Measurements from ENCODE around the gene CD8B2.
"Not testable (repeated sequence)": the region's sequence is repeated elsewhere in the genome, so short reads cannot be mapped to it uniquely, and the experiment has no call there.

CD8B2 gene

GRCh38 chr2:106486551-106487385 is at the start of gene CD8B2:
CD8B2 (plus strand) TSS chr2:106487364; CDS start chr2:106487427, 63 bp downstream.
- not testable (repeated sequence) for DNase-seq

GRCh38 chr2:106461882-106462281 is 25.3 kb upstream of the CD8B2 start:
- DNase-seq: not testable (repeated sequence)

DNA sequence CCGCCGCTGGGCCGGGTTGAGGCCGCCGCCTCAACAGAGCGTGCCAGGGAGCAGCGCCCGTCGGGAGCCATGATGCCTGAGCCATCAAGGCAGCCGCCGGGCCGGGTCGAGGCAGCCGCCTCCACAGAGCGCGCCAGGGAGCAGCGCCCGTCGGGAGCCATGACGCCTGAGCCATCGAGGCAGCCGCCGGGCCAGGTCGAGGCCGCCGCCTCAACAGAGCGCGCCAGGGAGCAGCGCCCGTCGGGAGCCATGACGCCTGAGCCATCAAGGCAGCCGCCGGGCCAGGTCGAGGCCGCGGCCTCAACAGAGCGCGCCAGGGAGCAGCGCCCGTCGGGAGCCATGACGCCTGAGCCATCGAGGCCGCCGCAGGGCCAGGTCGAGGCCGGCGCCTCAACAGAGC is 19.6 kb upstream of the CD8B2 start:
- DNase-seq: not testable (repeated sequence)

DNA sequence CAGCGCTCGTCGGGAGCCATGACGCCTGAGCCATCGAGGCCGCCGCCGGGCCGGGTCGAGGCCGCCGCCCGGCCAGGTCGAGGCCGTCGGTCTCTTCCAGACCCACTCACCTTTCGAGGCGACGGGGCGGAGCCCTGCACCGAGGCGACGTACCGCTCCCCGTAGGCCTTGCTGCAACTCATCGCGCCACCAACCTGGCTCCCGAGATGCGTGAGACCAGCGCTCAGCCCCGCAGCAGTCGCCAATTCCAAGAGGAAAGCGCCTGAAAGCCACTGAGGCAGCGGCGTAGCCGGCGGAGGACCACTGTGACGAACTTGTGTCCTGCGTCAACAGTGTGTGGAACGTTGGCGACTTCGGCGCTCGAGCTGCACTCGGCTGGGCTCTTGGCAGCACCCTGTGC is 19.1 kb upstream of the CD8B2 start, which contains the start of gene RGPD3:
Gene RGPD3 (minus strand): TSS at position 307 of the 400 bp plus-strand sequence. CDS start 125 bp downstream, at position 182.
- not testable (repeated sequence) for DNase-seq

DNA sequence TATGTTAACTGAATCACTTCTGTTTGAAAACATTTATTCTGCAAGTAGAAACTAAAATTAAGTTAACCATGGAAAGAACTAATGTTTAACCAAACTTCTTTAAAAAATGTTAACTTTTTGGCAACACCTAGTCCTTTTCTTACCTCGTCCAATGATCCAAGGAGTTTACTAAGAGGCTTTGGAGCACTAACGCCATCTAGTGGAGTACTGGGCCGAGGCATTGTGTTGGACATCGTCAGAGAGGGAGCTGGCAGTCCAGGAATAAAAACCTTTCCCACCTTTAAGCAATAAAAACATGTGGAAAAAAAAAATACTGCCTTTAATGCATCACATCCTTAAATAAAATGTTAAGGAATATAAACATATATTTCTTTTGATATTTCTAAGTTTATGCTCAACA is 16.5 kb upstream of the CD8B2 start:
- not testable (repeated sequence) for DNase-seq

- not testable (repeated sequence) for DNase-seq
Observed at GRCh38 chr2:106477647-106478046, 9.5 kb upstream of the CD8B2 start.

- not testable (repeated sequence) for DNase-seq
Observed at GRCh38 chr2:106479563-106479962, 7.6 kb upstream of the CD8B2 start.

DNA sequence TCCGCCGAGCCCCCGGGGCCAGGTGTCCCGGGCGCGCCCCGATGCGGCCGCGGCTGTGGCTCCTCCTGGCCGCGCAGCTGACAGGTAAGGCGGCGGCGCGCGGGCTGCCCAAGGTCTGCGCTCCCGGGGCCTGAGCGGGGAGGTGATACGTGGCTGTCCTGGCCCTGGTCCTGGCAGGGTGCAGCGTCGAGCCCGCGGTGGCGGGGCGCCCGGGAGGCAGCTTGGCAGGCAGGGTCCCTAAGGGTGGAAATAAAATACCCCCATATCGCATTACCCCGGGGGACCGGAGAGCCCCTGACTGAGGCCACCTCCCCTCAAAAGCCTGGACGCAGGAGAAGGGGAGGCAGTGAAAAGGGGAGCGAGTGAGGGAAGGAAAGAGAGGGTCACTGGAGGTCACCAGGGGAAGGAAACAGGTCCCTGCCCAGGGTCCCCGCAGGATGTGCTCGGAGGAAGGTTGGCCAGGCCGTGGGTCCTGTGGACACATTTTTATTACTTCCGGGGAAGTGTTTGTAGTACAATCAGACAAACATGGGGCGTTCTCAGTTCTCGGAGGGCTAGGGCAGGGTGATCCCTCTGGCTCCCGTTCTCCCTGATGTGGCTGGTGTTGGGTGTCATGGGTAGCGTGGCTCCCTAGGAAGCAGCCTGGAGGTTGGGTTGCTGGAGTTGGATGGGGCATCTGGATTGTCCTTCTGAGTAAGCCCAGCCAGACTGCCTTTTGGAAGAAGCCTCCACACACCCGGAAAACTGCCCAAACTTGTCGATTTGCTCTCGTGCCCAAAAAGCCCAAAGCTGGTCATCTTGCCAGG is 425 bp downstream of the CD8B2 start:
- not testable (repeated sequence) for DNase-seq

DNA sequence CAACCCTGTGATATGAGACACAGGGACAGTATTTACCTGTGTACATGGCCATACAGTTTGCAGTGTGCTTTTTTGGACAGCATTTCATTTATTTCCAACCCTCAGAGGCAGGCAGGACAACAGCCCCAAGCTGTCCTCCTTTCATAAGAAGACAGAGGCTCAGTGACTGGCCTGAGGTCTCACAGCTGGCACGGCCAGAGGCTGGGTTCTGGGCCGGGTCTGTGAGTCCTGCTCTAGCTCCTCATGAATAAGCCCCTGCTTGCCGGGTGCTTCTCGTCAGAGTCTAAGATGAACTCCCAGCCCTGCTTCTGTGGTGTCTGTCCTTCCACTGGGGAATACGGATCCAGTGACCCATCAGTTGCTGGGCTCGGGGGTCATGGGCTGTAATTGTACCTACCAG is 2.5 kb downstream of the CD8B2 start:
- DNase-seq: not testable (repeated sequence)

- not testable (repeated sequence) for DNase-seq
Observed at GRCh38 chr2:106492399-106492798, 5.2 kb downstream of the CD8B2 start.

DNA sequence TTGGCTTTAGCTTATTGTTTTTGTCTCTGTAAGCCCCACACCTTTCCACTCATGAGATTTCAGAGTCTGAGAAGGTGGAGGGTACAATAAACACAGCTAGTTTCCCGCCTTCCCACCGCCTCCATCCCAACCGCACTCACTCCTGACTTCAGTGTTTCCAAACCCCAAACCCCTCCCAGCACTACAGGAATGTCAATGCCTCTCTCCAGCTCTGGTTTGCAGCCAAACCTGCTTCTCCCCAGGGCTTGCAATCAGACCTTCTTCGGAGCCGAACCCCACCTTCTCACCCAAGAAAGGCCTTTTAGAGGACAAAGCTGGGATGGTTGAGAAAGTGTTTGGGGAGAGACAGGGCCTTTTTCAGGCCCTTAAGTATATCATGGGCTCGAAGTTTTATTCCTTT is 5.7 kb downstream of the CD8B2 start:
- DNase-seq: not testable (repeated sequence)

DNA sequence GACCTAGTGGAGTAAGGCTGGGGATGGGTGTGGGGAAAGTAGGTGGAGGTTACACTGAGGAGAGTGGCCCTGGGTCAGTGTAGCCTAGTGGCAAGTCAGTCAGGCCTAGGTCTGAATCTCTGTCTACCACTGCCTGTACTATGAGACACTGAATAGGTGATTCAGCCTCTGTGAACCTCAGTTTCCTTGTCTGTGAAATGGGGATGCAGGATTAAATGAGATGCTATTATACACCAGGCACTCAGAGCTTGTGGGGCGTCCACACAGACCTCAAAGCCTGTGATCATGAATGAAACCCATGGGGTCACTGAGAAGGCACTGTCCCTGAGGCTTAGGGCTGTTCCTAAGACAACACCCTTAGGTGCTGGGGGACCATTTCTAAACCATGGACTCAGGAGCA is 11.4 kb downstream of the CD8B2 start:
- not testable (repeated sequence) for DNase-seq

GRCh38 chr2:106500350-106500749 is 13.2 kb downstream of the CD8B2 start:
- DNase-seq: not testable (repeated sequence)

- not testable (repeated sequence) for DNase-seq
Observed at GRCh38 chr2:106502351-106502750, 15.2 kb downstream of the CD8B2 start.

DNA sequence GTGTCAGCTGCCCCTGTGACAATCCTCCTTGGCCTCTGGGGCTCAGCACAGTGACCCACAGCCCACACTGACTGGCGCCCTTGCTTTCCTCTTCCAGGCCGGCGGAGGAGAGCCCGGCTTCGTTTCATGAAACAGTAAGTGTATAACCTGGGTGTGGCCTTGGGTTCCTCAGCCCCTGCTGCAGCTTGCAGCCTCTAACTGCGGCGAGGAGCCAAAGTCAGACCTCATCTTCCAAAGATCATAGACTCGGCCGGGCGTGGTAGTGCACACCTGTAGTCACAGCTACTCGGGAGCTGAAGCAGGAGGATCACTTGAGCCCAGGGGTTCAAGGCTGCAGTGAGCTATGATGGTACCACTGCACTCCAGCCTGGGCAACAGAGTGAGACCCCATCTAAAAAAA is 17.0 kb downstream of the CD8B2 start:
- DNase-seq: not testable (repeated sequence)

DNA sequence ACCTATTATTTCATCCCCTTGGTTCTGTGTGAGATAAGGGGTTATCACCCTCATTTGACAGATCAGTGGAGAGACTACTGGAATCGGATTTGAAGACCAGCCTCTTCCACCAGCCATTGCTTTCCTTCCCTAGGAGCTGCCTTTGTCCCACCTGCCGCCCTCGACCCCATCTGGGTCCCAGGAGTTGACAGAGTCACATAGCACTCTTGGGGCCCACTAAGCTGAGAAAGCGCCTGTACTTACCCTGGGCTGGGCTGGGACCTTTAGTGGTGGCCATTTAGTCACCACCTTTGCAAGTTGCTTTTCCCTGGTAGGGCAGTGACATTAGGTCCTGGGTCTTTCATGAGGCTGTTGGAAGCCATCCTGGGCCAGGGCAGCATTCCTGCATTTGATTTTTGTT is 17.6 kb downstream of the CD8B2 start:
- DNase-seq: not testable (repeated sequence)

DNA sequence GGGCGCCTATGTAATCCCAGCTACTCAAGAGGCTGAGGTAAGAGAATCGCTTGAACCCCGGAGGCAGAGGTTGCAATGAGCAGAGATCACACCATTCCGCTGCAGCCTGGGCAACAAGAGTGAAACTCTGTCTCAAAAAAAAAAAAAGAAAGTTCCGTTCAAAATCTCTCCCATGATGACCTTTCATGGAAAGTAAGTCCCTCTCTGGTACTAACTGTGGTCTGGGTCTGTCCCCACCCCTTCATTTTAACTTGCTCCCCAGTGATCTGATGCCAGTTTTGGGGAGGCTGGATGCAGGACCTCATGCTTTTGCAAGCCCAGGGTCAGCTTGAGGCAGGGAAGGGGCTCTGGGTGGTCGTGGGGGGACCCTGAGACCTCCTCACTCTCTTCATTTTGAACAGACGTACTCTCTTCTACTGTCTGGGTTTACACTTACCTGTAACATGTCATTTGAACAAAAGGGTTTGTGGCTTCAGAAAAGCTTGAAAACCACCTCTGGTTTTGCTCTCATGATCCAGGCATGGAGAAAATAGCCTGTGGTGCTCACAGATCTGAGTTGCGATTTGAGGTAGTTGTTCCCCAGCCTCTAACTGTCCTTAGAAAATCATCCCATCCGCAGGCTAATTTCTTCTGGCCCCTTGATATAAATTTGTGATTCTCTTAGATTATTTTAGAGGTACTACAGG is 19.0 kb downstream of the CD8B2 start:
- not testable (repeated sequence) for DNase-seq

GRCh38 chr2:106508660-106509373 is 21.7 kb downstream of the CD8B2 start:
- DNase-seq: not testable (repeated sequence)

GRCh38 chr2:106509374-106509770 is 22.2 kb downstream of the CD8B2 start:
- DNase-seq: not testable (repeated sequence)

DNA sequence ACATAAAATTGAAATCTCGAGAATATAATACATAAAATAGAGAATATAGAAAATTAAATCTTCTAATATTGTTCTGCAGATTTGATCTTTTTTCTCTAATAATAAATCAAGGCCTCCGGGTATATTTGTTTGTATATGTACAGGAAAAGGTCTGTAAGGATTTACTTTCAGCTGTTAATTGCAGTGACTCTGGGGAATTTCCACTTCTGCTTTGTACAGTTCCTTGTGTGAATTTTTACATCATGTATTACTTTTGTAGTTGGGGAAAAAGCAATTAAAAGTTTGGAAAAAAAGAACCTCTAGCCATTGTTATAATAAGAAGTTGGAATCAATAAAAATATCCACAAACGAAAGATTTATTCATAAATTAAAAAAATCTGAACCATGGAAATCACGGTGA is 23.6 kb downstream of the CD8B2 start:
- DNase-seq: not testable (repeated sequence)

GRCh38 chr2:106511476-106511901 is 24.3 kb downstream of the CD8B2 start:
- not testable (repeated sequence) for DNase-seq

GRCh38 chr2:106511934-106512333 is 24.8 kb downstream of the CD8B2 start:
- DNase-seq: not testable (repeated sequence)

All from NCI-H1105 treated with DMSO at 0.1 percent for 48 hours (cell line).